Right lobe of liver (tissue), 6 donors: ENCODE results near the gene NEK4. TPM values are rescaled to one million over a fixed set of nuclear protein-coding genes. Genes with fewer than 3 reads are reported as not detected.

Experiments
- ATAC-seq, 4 donors: fragments of 200-7000 bp; cut with Tn5 transposase; one replicate each; pipeline ENCODE4 v1.9.1; 2020; ENCODE audit warnings: mild to moderate bottlenecking in 4 of 4, moderate library complexity in 4 of 4
- DNase-seq, 3 donors: peaks; one replicate each; pipeline ENCODE4 v3.0.0-alpha.2; 2020
- H3K27ac ChIP-seq, 3 donors: fragments of 200-600 bp; one replicate each; pipeline ENCODE4 v1.8.0; 2022
- H3K27me3 ChIP-seq, 2 donors: fragments of 200-600 bp; one replicate each; pipeline ENCODE4 v1.8.0; 2022
- H3K36me3 ChIP-seq, 4 donors: fragments of 200-600 bp; sonication (generic) in 1 of 4; one replicate each; pipeline versions ENCODE4 v1.5.1 to v1.8.0; 2017 to 2022; ENCODE audit warnings: control low read depth in 1 of 4
- H3K4me1 ChIP-seq, 4 donors: fragments of 200-600 bp; sonication (generic) in 1 of 4; one replicate each; pipeline versions ENCODE4 v1.5.1 to v1.8.0; 2017 to 2022; ENCODE audit warnings: control low read depth in 1 of 4
- H3K4me3 ChIP-seq, 3 donors: fragments of 200-600 bp; one replicate each; pipeline ENCODE4 v1.8.0; 2022
- H3K9me3 ChIP-seq, 4 donors: fragments of 200-600 bp; sonication (generic) in 1 of 4; one replicate each; pipeline versions ENCODE4 v1.5.1 to v1.8.0; 2017 to 2022; ENCODE audit warnings: control low read depth in 1 of 4
- CTCF ChIP-seq, 4 donors: fragments of 200-600 bp in 3 of 4; fragments of 450-650 bp in 1 of 4; IDR thresholded peaks; one replicate each; pipeline versions ENCODE4 v1.5.1 to v1.8.0; 2016 to 2022; ENCODE audit warnings: antibody characterized with exemption in 4 of 4, mild to moderate bottlenecking in 2 of 4
- POLR2A ChIP-seq: fragments of 450-650 bp; IDR thresholded peaks from one replicate; pipeline ENCODE4 v1.6.1; 2017; ENCODE audit warnings: antibody characterized with exemption, mild to moderate bottlenecking
- WGBS: methylation state at CpG from one replicate; pipeline ENCODE4 v1.1.6; 2018; ENCODE audit warnings: low coverage, low lambda C conversion rate; ENCODE audit not compliant: insufficient coverage; ENCODE audit errors: missing lambda C conversion rate; 5-methylcytosine and 5-hydroxymethylcytosine counted together
- intact Hi-C, 2 donors: fragments of 100-400 bp; cut with DNase I; formaldehyde crosslinking; loops; one replicate each; pipeline versions ENCODE4 v1.11.2 to v1.14.1; 2022
- total RNA-seq, 6 experiments: library from RNA; depleted of rRNA in 2 of 6; stranded (reverse); fragments of >200 nt in 2 of 6; fragmentation: NEBNext Ultra II Directional in 3 of 6; extraction: Animal tissue kit (Norgen Biotek cat#: 25700) in 3 of 6; gene quantifications; one replicate each; pipeline versions ENCODE4 v1.1.0 to v1.2.4, GENCODE V29; 2016 to 2023
- donor health status: DM: no; HTN: yes; CAD: no.
- donor health status: DM: no; HTN: no; CAD: no.
- donor health status: DM: no; HTN: no; CAD: no.
- donor health status: DM: no; HTN: yes; CAD: no.
- donor health status: DM: no; HTN: yes; CAD: no.

The NEK4 gene
- total RNA-seq, 6 experiments from 2014 or later, result 7.3 to 18.9 (median 14.8) TPM

GRCh38 chr3:52790741-52791140 is 20.0 kb upstream of the NEK4 start:
- Histone ChIP-seq H3K36me3 (peaks cover 0 to 39% (median 15%) of the 10 kb centered on the region in 4 donors), H3K27ac (peak overlapping the region in 1 of 3 donors; percentile 18), H3K27me3 (no peaks in the 10 kb centered on the region), H3K4me3 (no peak overlapping the region), H3K9me3 (no peaks in the 10 kb centered on the region), H3K4me1 (peaks cover 2 to 79% (median 33%) of the 10 kb centered on the region in 4 donors)
- ATAC-seq (no peak), DNase-seq (peak in 2 of 3 donors; percentile 14 to 46)
- no peak for TF ChIP-seq CTCF (IDR thresholded peaks at IDR 0.05)
- no peak for TF ChIP-seq POLR2A
- 33% methylated on average over 1 of the region's 13 CpGs for WGBS
- intact Hi-C loops, result no loop called here

DNA sequence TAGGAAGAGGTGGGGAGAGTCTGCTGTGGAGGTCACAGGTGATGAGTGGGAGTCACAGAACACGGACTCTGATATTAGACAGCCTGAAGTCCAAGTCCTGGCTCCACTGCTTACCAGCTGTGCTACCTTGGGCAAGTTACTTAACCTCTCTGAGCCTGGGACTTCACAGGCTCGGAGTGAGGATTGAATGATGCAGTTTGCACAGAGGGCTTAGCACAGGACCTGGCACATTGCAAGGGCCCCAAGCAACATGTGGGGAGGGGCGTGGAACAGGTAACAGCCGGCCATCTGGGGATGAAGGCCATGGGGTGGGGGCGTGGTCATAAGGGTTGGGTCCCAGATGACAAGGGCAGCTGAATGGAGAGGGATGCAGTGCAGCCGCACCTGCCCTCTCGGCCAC is 19.6 kb upstream of the NEK4 start:
- Histone ChIP-seq H3K4me3 (no peak overlapping the region), H3K9me3 (no peaks in the 10 kb centered on the region), H3K36me3 (peaks cover 0 to 41% (median 17%) of the 10 kb centered on the region in 4 donors), H3K27ac (no peak overlapping the region), H3K4me1 (peaks cover 2 to 81% (median 34%) of the 10 kb centered on the region in 4 donors), H3K27me3 (no peaks in the 10 kb centered on the region)
- TF ChIP-seq POLR2A, result no peak
- no peak for TF ChIP-seq CTCF (IDR thresholded peaks at IDR 0.05)
- 58% methylated on average over 2 of the region's 7 CpGs for WGBS
- ATAC-seq (no peak), DNase-seq (peak; percentile 1 to 46 (median 18))
- intact Hi-C loops, result no loop called here

DNA sequence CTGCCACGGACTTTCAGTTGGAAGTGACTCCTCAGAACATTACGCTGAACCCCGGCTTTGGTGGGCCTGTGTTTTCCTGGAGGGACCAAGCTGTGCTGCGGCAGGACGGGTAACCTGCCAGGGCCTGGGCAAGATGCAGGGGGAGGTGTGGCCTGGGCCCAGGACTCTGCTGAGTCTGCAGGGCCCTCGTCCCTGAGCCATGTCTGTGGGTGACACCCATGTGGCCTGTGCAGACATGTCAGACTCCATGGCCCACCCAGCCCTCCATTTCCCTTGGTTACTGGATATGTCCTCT is 19.0 kb upstream of the NEK4 start:
- H3K9me3 ChIP-seq, result no peaks in the 10 kb centered on the region
- no peak for ATAC-seq
- peaks cover 0 to 41% (median 17%) of the 10 kb centered on the region in 4 donors for H3K36me3 ChIP-seq
- no peak overlapping the region for H3K4me3 ChIP-seq
- no peaks in the 10 kb centered on the region for H3K27me3 ChIP-seq
- H3K4me1 ChIP-seq, result peaks cover 2 to 87% (median 37%) of the 10 kb centered on the region in 4 donors
- peak in 2 of 3 donors; percentile 25 to 49 for DNase-seq
- H3K27ac ChIP-seq, result no peak overlapping the region
- intact Hi-C loops, result no loop called here
- WGBS, result no CpG with 5 or more reads among the region's 6 CpGs
- TF ChIP-seq POLR2A (no peak), CTCF (IDR thresholded peaks at IDR 0.05) (no peak)

DNA sequence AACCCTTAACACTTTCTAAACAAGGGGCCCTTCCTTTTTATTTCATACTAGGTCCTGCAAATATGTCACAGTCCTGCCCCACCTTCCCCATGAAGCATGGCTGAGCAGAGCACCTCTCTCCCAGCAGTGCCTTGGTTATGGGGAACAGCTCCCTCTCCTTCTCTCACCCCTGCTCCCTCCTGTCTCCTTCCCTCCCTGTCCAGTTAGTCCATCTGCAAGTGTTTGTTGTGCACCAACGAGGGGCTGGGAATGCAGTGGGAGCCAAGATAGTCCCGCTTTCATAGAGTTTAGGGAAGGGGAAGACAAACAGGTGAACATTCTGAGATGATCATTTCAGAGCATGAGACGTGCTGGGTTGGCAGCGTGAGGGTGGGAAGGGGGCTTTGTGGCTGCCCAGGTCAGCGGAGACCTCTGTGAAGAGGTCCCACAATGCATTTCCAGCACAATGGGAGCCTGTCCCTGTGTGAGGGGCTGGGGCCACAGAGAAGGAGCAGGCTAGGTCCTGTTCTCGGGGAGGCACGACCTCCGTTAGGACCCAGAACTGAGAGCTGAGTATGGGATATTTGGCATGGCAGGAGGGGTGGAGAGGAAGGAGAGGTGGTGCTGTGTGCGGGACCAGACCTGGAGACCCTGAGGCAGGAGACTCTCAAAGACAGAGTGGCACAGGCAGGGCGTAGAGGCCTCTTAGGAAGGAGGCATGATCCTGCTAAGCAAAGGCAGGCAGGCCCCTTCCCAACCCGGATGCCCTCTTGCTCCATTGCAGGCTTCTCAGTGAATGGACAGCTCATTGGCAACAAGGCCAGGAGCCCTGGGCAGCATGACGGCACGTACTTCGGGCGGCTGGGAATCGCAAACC is 18.4 kb upstream of the NEK4 start:
- peak in 2 of 3 donors; percentile 24 to 56 for DNase-seq
- Histone ChIP-seq H3K9me3 (no peaks in the 10 kb centered on the region), H3K27ac (peak overlapping the region in 1 of 3 donors; percentile 70), H3K36me3 (peaks cover 0 to 44% (median 19%) of the 10 kb centered on the region in 4 donors), H3K27me3 (no peaks in the 10 kb centered on the region), H3K4me3 (no peak overlapping the region), H3K4me1 (peaks cover 2 to 85% (median 36%) of the 10 kb centered on the region in 4 donors)
- intact Hi-C loops, result no loop called here
- TF ChIP-seq CTCF (IDR thresholded peaks at IDR 0.05) (no peak), POLR2A (no peak)
- no peak for ATAC-seq
- WGBS, result 51% methylated on average over 7 of the region's 16 CpGs
